Uterus (tissue), 2 donors: ENCODE measurements around the gene SRGAP2C.
"Not testable (repeated sequence)": the region's sequence is repeated elsewhere in the genome, so short reads cannot be mapped to it uniquely, and the experiment has no call there.

ENCODE experiments used
- CTCF ChIP-seq, 4 experiments: fragments of 200-600 bp in 2 of 4; fragments of 450-650 bp in 2 of 4; sonication (generic) in 2 of 4; IDR thresholded peaks; one replicate each; pipeline ENCODE4 v1.5.1; 2016 to 2019; ENCODE audit warnings: antibody characterized with exemption in 4 of 4, mild to moderate bottlenecking in 2 of 4, moderate library complexity in 1 of 4
- POLR2A ChIP-seq, 2 donors: fragments of 450-650 bp; IDR thresholded peaks; one replicate each; pipeline ENCODE4 v1.6.1; 2016; ENCODE audit warnings: antibody characterized with exemption in 2 of 2, mild to moderate bottlenecking in 1 of 2, moderate library complexity in 1 of 2

GRCh38 chr1:121315509-121315908 lies 130.7 kb downstream of the SRGAP2C start:
- not testable (repeated sequence) for TF ChIP-seq CTCF, POLR2A (IDR thresholded peaks at IDR 0.05)
